Heart right ventricle (tissue), 16 donors: ENCODE results near the gene POLL. TPM values are rescaled to one million over a fixed set of nuclear protein-coding genes. Genes with fewer than 3 reads are reported as not detected.

Experiments used
- ATAC-seq, 8 donors: fragments of 200-7000 bp; cut with Tn5 transposase; one replicate each; pipeline ENCODE4 v1.9.1; 2020; ENCODE audit warnings: mild to moderate bottlenecking in 8 of 8, moderate library complexity in 8 of 8, moderate number of reproducible peaks in 1 of 8
- DNase-seq, 2 donors: peaks; one replicate each; pipeline ENCODE4 v3.0.0-alpha.2; 2020
- H3K27ac ChIP-seq, 10 donors: fragments of 200-600 bp; sonication (generic) in 2 of 10; one replicate each; pipeline versions ENCODE4 v1.5.0 to v1.8.0; 2020 to 2022; ENCODE audit warnings: mild to moderate bottlenecking in 3 of 10
- H3K27me3 ChIP-seq, 7 donors: fragments of 200-600 bp; one replicate each; pipeline ENCODE4 v1.8.0; 2021 to 2022; ENCODE audit warnings: mild to moderate bottlenecking in 2 of 7
- H3K36me3 ChIP-seq, 9 donors: fragments of 200-600 bp; sonication (generic) in 1 of 9; one replicate each; pipeline versions ENCODE4 v1.5.0 to v1.8.0; 2020 to 2022; ENCODE audit warnings: mild to moderate bottlenecking in 2 of 9
- H3K4me1 ChIP-seq, 9 donors: fragments of 200-600 bp; sonication (generic) in 1 of 9; one replicate each; pipeline versions ENCODE4 v1.5.0 to v1.8.0; 2020 to 2022; ENCODE audit warnings: mild to moderate bottlenecking in 4 of 9
- H3K4me3 ChIP-seq, 10 donors: fragments of 200-600 bp; sonication (generic) in 2 of 10; one replicate each; pipeline versions ENCODE4 v1.5.0 to v1.8.0; 2020 to 2022; ENCODE audit warnings: mild to moderate bottlenecking in 7 of 10, moderate library complexity in 2 of 10
- H3K9me3 ChIP-seq, 11 donors: fragments of 200-600 bp in 10 of 11; sonication (generic) in 2 of 11; one replicate each; pipeline versions ENCODE4 v1.5.0 to v1.8.0; 2013 to 2022; ENCODE audit warnings: mild to moderate bottlenecking in 2 of 11, control low read depth in 1 of 11, moderate library complexity in 1 of 11
- CTCF ChIP-seq, 9 donors: fragments of 200-600 bp; sonication (generic) in 2 of 9; IDR thresholded peaks; one replicate each; pipeline versions ENCODE4 v1.5.0 to v1.8.0; 2021 to 2022; ENCODE audit warnings: antibody characterized with exemption in 9 of 9, mild to moderate bottlenecking in 5 of 9, moderate library complexity in 1 of 9
- WGBS, 2 donors: extraction: QIAGEN DNeasy Blood & Tissue Kit; methylation state at CpG; one replicate each; pipeline ENCODE4 v1.1.7; 2013; ENCODE audit warnings: inconsistent platforms in 1 of 2; 5-methylcytosine and 5-hydroxymethylcytosine counted together
- intact Hi-C, 10 donors: fragments of 100-400 bp; cut with DNase I; formaldehyde crosslinking; loops; one replicate each; pipeline versions ENCODE4 v1.11.1 to v1.14.2; 2022
- polyA plus RNA-seq, 2 donors: library from polyadenylated mRNA; stranded (reverse); fragments of 200-250 nt; gene quantifications; one replicate each; pipeline ENCODE4 v1.2.3, GENCODE V29; 2013
- total RNA-seq, 10 donors: library from RNA; stranded (reverse); fragmentation: NEBNext Ultra II Directional in 3 of 10; extraction: Animal tissue kit (Norgen Biotek cat#: 25700) in 3 of 10; gene quantifications; one replicate each; pipeline versions ENCODE4 v1.2.1 to v1.2.4, GENCODE V29; 2021 to 2023
- donor health status: Arrhythmogenic right ventricular cardiomyopathy.
- donor health status: ischemic (EF 13 %, LVEDD 7.1; RV severe dilation, severe dysfunction).
- donor health status: healthy with polysubstance abuse.
- donor health status: DM: no; HTN: yes; CAD: no.
- donor health status: DM: no; HTN: no; CAD: no.
- donor health status: ischemic (EF 25% LVEDD 6.9; RV normal size, moderate dysfunction).
- donor health status: ischemic (EF 25% LVEDD 5.7; RV mildly dilated, moderate dysfunction).
- donor health status: healthy.
- donor health status: DM: yes; HTN: yes; CAD: no.
- donor health status: Ischemic cardiomyopathy.
- donor health status: ischemic (EF 35%, LVEDD 5.7; RV mildly dilated, moderate dysfunction).
- donor health status: nonischemic (EF 11% LVEDD 7.7; RV severe dilation, severe dysfunction).
- donor health status: DM: yes; HTN: yes; CAD: no.
- donor health status: PGD.
- donor health status: ischemic (EF 29% LVEDD 5.4; RV normal size, mild dysfunction).
- donor health status: nonischemic (EF 23%, LVEDD 6.1; RV moderate dilation, normal function).

POLL gene
- total and polyA plus RNA-seq, 12 donors: 13.1 to 27.9 (median 17.1) TPM

- H3K27me3 ChIP-seq: no peaks in the 10 kb centered on the region
- DNase-seq (no peak), ATAC-seq (no peak)
- peaks cover 0 to 83% (median 29%) of the 10 kb centered on the region in 9 donors for H3K36me3 ChIP-seq
- no peak overlapping the region for H3K4me3 ChIP-seq
- no peak for TF ChIP-seq CTCF (IDR thresholded peaks at IDR 0.05)
- no peaks in the 10 kb centered on the region for H3K9me3 ChIP-seq
- peaks cover 0 to 11% (median 4%) of the 10 kb centered on the region in 9 donors for H3K4me1 ChIP-seq
- 81 to 83% methylated on average over 10 of the region's 10 CpGs for WGBS, 2 donors
- intact Hi-C loops: no loop called here
- H3K27ac ChIP-seq: no peak overlapping the region
Measured at GRCh38 chr10:101612872-101613271, 24.8 kb upstream of the POLL start.

GRCh38 chr10:101612086-101612485 is 24.0 kb upstream of the POLL start:
- intact Hi-C loops: no loop called here
- no peak for TF ChIP-seq CTCF (IDR thresholded peaks at IDR 0.05)
- H3K27ac ChIP-seq: no peak overlapping the region
- peaks cover 0 to 83% (median 35%) of the 10 kb centered on the region in 9 donors for H3K36me3 ChIP-seq
- WGBS, 2 donors: 88 to 90% methylated on average over 6 of the region's 6 CpGs
- ATAC-seq (peak in 1 of 8 donors; percentile 31), DNase-seq (no peak)
- H3K27me3 ChIP-seq: no peaks in the 10 kb centered on the region
- no peak overlapping the region for H3K4me3 ChIP-seq
- H3K9me3 ChIP-seq: no peaks in the 10 kb centered on the region
- peaks cover 0 to 11% (median 0%) of the 10 kb centered on the region in 9 donors for H3K4me1 ChIP-seq

- no peak for TF ChIP-seq CTCF (IDR thresholded peaks at IDR 0.05)
- intact Hi-C loops: no loop called here
- WGBS, 2 donors: 63 to 76% methylated on average over 16 of the region's 16 CpGs
- peaks cover 0 to 9% (median 0%) of the 10 kb centered on the region in 9 donors for H3K4me1 ChIP-seq
- DNase-seq (no peak), ATAC-seq (peak in 4 of 8 donors; percentile 18 to 30 (median 24))
- peaks cover 0 to 83% (median 39%) of the 10 kb centered on the region in 9 donors for H3K36me3 ChIP-seq
- H3K27ac ChIP-seq: peak overlapping the region in 1 of 10 donors; percentile 16
- H3K27me3 ChIP-seq: no peaks in the 10 kb centered on the region
- no peak overlapping the region for H3K4me3 ChIP-seq
- H3K9me3 ChIP-seq: no peaks in the 10 kb centered on the region
Measured at GRCh38 chr10:101611096-101611905, 23.2 kb upstream of the POLL start.

- Histone ChIP-seq H3K27me3 (no peaks in the 10 kb centered on the region), H3K4me1 (peaks cover 0 to 5% (median 0%) of the 10 kb centered on the region in 9 donors), H3K4me3 (no peak overlapping the region), H3K36me3 (peaks cover 0 to 88% (median 43%) of the 10 kb centered on the region in 9 donors), H3K27ac (no peak overlapping the region), H3K9me3 (no peaks in the 10 kb centered on the region)
- ATAC-seq (no peak), DNase-seq (no peak)
- intact Hi-C loops: loop anchor here in 4 of 10 donors (10.0 kb wide), 3 partner anchors 165 to 465 kb away; partner anchors contain the start of gene FGF8 (in 1 of the 4)
- no peak for TF ChIP-seq CTCF (IDR thresholded peaks at IDR 0.05)
- WGBS, 2 donors: 71 to 88% methylated on average over 4 of the region's 4 CpGs
Measured at GRCh38 chr10:101609481-101609880, 21.4 kb upstream of the POLL start.
